NCI-H1930 (cell line): ENCODE results near the gene TRIM71.
"Not testable (repeated sequence)": the region's sequence is repeated elsewhere in the genome, so short reads cannot be mapped to it uniquely, and the experiment has no call there.

ENCODE experiments used
- DNase-seq, 2 experiments: peaks; one replicate each; lab custom pipeline; 2025; lab: John Stamatoyannopoulos, UW

TRIM71 gene

GRCh38 chr3:32819551-32820348 is 2.0 kb downstream of the TRIM71 start:
- no peak for DNase-seq

DNA sequence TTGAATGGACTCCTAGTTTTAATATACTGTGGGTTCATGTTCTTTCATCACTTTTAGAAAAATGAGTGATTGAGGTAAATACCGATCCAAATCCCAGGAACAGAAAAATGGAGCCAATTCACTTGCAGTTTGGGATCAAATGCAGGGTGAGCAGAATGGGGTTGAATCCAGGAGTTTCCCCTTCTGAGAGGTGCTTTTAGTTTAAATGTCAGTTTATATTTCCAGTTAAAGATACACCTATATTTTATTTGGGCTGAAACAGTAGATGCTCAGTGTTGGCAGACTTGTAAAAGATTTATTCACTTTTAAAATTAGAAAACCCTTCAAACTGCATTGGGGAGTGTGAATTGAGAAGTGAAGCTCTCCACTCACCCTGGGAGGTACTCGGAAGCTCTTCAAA is 2.6 kb downstream of the TRIM71 start:
- DNase-seq = no peak

- DNase-seq = no peak
These were observed 3.3 kb downstream of the TRIM71 start for GRCh38 chr3:32820971-32821685.

DNA sequence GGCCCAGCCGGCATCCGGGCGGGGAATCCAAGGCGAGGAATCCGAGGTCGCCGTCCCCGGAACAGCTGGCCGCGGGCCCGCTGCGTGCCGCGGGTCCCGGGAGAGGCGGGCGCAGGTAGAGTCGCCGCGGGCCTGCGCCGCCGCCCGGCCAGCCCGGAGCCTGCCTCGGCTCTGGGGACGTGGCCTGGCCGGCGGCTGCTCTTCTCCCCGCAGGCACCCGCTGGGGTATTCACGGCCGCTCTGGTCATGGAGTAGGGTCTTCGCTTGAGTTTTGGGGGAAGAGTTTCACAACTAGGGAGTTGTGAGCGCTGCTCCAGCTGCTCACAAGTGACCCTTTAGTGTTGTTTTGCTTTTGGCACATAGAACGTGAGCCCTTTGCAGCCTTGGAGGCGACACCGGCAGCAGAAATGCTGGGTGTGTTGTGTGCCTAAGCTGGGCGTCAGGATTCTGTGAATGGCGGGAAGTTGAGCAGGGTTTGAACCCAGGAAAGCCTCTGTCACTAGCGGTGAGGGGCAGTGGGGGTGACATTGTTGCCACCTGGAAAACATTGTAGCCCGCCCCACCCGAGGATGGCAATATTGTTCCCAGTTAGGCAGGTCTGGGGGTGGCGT is 4.0 kb downstream of the TRIM71 start:
- DNase-seq = no peak

- DNase-seq = no peak
These were observed 5.1 kb downstream of the TRIM71 start for GRCh38 chr3:32822609-32823498.

- DNase-seq = not testable (repeated sequence)
These were observed 5.9 kb downstream of the TRIM71 start for GRCh38 chr3:32823641-32824184.

GRCh38 chr3:32825601-32826375 is 8.0 kb downstream of the TRIM71 start:
- no peak for DNase-seq

GRCh38 chr3:32831062-32831461 is 13.3 kb downstream of the TRIM71 start:
- DNase-seq = no peak

DNA sequence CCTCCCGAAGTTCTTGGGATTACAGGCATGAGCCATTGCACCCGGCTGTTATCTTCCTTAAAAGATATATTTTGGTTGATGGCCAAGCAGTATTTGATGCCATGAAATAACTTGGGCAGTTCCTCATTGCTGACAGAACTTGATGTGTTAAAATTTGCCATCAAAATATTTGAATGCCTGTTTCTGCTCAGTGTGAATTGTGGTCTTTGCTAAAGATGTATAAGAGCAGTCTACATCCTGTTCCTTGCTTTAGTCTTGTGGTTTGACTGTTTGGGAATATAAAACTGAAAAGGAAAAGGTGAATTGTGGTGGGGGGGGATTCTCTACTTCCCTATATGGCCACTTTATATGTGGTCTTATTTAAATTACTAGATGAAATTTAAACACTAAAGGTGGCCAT is 14.0 kb downstream of the TRIM71 start:
- no peak for DNase-seq

- no peak for DNase-seq
These were observed 14.4 kb downstream of the TRIM71 start for GRCh38 chr3:32832193-32832592.

DNA sequence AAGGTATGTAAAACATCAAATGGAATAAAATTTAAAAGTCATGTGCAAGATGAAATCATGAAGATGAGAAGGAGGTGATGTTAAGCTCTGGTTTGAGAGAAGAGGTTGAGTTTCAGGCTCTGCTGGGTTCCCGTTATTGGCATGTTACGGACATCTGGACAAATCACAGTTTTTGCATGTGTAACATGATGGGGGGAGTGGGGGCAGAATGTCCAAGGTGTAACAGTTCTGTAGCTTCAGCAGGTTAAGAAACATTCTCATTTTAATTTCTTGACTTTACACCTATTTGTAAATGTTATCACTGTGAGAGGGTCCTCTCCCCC is 17.2 kb downstream of the TRIM71 start:
- no peak for DNase-seq

DNA sequence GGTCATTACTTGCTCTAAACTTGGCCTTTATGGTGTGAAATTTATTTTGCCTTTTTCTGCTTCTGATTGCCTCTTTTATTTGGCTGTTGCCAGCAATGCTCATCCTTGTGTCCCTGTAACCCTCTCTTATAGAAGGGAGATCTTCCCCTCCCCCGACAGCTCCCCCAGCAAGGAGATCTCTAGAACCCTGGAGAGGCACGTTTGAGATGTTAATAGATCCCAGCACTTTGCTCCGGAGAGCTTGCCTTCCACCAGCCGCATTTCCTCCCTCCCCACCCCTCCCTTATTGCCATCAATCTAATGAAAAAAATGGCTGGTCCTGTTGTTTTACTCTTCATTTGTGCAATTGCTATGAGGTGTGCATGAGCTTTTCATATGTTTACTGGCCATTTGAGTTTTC is 18.2 kb downstream of the TRIM71 start:
- no peak for DNase-seq

DNA sequence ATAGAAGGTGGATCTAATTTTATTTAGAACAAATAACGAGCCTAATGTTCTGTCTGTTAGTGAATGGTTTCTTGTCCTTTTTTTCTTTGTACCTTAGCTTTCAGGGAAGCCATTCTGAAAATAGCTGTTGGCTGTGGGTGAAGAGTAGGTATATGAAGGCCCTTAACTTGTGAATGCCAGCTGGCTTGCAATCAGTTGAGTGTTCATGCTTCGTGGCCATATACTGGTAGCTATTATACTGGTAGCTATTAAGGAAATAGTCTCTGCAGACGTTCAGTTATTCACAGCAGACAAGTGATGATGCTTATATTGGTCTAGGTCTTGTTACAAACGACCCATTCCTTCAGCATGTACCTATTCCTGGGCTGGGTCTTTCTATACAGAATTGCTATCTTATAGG is 18.8 kb downstream of the TRIM71 start:
- DNase-seq = no peak

- no peak for DNase-seq
These were observed 19.6 kb downstream of the TRIM71 start for GRCh38 chr3:32837366-32837765.

GRCh38 chr3:32837789-32838188 is 20.0 kb downstream of the TRIM71 start:
- DNase-seq = no peak

DNA sequence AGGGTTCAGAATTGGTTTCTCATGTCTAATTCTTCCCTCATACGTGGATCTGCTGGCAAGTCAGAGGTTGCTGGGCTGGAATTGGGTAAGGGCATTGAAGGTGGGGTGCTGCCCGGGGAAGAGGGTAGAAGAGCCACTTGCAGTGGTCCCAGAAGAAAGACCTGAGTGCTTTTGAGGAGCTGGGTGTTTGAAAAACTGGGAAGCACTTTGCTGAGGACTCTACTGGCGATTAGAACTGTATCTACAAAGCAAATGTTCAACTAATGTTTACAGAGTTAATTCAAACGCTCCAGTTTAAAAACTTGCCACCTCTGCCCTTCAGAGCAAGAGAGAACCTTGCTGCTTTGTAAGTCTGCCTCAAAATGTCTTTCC is 21.9 kb downstream of the TRIM71 start:
- DNase-seq = no peak

GRCh38 chr3:32840086-32840841 is 22.5 kb downstream of the TRIM71 start:
- DNase-seq = no peak

- no peak for DNase-seq
These were observed 23.5 kb downstream of the TRIM71 start for GRCh38 chr3:32841341-32841740.

DNA sequence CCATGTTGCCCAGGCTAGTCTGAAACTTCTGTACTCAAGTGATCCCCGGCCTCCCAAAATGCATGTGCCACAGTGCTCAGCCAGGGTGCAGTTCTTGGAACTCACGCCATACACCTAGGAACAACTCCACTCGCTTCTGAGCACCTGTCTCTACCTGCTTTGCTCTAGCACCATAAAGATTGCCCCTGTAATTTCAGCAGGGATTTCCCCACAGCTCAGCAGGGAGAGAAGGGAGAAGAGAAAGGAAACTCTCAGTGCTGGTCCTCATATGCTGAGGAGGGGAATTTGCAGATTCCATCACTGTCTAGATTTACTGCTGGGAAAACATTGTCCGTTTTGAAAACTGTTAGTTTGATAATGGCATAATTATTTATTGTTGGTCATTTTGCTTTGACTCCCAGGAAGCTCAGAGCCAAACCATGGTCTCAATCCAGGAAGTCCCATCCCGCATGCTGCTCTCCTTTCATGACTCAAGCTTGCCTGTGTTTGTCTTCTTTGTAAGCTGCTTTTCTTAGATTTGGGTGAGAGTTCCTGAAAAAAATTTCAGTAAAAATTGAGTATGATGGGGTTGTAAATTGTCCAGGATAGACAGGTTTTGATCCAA is 24.2 kb downstream of the TRIM71 start:
- no peak for DNase-seq

DNA sequence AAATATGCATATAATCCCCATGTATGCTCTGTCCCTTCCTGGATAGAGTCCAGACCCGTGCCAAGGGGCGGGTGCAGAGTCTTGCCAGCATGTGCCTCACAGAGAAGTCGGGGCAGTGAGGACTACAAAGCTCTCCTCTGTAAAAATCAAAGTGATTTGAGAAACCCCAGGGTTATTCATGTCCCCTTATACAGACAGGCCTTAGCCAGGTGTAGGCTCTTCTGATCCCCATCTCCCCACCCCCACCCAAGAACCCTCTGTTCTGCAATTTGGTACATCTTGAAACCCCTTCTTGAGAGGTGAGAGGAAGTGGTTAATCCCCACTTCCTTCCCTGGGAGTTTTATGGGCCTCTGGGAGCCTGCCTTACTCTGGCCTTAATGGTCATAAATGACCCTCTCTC is 24.7 kb downstream of the TRIM71 start:
- DNase-seq = no peak
